Measurements from ENCODE around the gene PKN3. TPM values are rescaled to one million over a fixed set of nuclear protein-coding genes. Genes with fewer than 3 reads are reported as not detected.
"Not testable (repeated sequence)": the region's sequence is repeated elsewhere in the genome, so short reads cannot be mapped to it uniquely, and the experiment has no call there.

The PKN3 gene
- total RNA-seq, 1 donor from 2014 or later, result 12.1 TPM

GRCh38 chr9:128693738-128694137 lies 8.6 kb upstream of the PKN3 start:
- not testable (repeated sequence) for DNase-seq (ENCODE audit: low read depth in 2 of 2)

GRCh38 chr9:128694344-128694743 lies 8.0 kb upstream of the PKN3 start:
- DNase-seq (ENCODE audit: low read depth in 2 of 2), result no peak

DNA sequence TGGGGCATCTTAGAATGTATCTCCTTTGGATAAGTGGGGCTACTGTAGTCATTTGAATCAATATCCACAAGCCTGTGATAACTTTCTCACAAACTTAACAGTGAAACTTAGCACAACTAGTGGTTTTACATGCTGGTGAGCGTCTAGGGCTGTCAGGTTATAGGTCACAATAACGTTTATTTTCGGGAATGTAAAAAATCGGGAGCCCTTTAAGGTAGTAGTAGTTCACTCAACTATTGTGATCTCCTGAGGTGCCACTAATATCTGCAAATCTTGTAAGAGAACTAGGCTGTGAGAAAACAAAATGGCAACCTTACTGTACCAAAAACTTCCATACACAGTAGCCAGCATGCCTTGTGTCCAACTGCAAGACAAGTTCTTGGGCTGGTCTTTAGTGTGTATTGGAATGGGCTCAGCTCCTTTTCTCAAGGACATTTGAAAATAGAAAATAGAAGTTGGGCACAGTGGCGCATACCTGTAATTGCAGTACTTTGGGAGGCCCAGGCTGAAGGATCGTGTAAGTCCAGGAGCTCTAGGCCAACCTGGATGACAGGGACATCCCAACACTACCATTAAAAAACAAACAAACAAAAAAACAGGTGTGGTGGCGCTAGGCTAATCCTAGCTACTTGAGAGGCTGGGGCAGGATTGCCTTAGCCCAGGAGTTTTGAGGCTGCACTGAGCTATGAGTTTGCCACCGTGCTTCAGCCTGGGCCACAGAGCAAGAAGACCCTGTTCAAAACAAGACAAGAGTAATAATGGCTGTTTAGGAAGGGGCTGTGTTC lies 5.2 kb upstream of the PKN3 start:
- no peak for DNase-seq (ENCODE audit: low read depth in 2 of 2)

DNA sequence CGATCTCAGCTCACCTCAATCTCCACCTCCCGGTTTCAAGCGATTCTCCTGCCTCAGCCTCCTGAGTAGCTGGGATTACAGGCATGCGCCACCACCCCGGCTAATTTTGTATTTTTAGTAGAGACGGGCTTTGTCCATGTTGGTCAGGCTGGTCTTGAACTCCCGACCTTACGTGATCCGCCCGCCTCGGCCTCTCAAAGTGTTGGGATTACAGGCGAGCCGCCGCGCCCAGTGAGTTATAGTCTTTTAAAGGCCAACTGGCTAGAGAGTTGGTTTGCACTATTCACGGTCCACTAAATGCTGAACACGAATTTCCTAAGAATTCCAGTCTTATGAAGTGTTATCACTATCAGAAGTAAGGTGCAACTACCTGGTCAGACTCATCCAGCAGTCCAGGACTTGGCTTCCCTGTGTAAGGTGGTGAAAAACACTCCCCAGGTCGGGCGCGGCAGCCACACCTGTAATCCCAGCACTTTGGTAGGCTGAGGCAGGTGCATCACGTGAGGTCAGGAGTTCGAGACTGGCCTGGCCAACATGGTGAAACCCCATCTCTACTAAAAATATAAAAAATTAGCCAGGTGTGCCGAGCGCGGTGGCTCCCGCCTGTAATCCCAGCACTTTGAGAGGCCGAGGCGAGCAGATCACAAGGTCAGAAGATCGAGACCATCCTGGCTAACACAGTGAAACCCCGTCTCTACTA lies 3.1 kb upstream of the PKN3 start:
- not testable (repeated sequence) for DNase-seq (ENCODE audit: low read depth in 2 of 2)

- DNase-seq (ENCODE audit: low read depth in 2 of 2), result peak in 1 of 2 donors; percentile 44
These were observed 962 bp upstream of the PKN3 start for GRCh38 chr9:128701227-128701854.

GRCh38 chr9:128702949-128703615 lies 779 bp downstream of the PKN3 start:
- peak in 1 of 2 donors; percentile 37 for DNase-seq (ENCODE audit: low read depth in 2 of 2)

DNA sequence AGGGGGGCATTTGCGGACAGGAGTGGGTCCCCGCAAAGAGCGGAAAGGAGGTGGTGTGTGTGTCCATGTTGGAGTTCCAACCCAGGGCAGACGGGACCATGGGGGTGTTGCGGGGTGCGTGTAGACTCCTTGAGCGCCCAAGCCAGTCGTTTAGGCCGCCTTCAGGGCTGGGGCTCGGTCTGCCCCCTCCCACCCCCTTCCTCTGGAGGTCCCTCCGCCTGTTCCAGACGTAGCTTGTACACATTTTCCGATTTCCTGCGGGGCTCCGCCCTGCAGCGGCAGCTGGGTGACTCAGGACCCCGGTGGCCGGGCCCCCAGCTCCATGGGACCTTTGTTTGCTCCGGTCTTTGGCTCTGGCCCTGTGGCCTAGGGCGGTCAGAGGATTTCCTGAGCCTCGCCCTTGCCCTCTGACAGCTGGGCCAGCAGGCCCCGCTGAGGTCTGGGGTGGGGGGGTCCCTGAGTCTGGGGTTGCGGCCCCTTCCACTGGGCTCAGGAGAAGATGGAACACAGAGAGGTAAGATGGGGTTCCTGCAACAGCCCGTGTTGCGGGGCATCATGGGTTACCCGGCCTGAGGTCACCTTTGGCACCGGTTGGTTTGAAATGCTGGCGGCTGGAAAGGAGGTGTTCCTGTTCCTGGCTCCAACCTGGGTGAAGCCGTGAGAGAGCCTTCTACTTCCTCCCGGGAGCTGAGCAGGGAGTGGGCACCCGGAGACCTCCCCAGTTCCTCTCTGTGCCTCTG lies 1.5 kb downstream of the PKN3 start:
- peak in 1 of 2 donors; percentile 55 for DNase-seq (ENCODE audit: low read depth in 2 of 2)

DNA sequence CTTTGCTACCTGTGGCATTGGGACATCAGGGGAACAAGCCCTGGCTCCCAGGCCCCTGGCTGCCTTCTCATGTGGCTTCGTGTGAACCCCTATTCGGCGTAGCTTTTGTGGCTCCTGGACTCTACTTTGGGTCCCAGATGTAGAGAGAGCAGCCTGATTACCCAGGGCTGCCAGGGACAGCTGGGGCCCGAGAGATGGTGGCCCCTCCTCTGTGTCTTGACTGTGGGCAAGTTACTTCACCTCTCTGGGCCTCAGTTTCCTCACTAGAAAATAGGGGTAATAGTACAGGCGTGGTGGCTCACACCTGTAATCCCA lies 2.0 kb downstream of the PKN3 start:
- DNase-seq (ENCODE audit: low read depth in 2 of 2), result no peak

DNA sequence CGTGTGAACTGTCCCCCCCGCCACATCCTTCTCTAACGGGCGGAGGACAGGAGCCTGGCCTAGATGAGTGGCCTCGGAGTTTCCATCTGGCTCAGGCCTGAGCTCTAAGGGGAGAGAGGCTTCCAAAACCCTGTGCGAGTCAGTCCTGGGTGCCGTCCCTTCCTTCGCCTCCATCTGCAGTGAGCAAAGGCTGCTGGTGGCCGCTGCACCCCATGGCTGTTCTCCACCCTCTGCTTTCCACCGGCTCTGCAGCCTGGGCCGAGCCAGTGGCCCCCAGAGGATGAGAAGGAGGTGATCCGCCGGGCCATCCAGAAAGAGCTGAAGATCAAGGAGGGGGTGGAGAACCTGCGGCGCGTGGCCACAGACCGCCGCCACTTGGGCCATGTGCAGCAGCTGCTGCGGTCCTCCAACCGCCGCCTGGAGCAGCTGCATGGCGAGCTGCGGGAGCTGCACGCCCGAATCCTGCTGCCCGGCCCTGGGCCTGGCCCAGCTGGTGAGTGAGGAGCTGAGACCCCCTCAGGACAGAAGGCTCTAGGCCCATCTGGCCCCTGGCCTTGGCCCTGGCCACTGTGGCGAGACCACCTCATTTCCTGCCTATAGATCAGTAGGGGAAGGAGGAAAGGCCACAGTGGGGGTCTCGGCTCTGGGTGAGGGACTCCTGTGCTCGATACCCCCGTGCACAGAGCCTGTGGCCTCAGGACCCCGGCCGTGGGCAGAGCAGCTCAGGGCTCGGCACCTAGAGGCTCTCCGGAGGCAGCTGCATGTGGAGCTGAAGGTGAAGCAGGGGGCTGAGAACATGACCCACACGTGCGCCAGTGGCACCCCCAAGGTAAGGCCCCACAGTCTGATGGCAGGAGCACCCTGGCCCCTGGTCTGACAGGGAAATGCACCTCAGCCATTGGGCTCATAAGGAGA lies 3.0 kb downstream of the PKN3 start:
- no peak for DNase-seq (ENCODE audit: low read depth in 2 of 2)

DNA sequence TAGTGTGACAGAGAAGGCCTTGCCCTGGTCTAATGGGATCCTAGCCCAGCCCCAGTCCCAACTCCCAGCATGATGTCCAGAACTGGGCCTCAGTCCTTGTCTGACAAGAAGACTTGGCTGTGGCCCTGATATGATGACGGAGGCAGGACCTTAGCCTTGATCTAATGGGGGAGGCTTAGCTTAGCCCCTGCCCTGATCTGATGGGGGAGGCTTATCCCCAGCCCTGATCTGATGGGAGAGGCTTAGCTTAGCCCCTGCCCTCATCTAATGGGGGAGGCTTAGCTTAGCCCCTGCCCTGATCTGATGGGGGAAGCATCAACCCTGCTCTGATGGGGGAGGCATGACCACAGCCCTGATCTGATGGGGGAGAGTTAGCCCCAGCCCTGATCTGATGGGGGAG lies 3.7 kb downstream of the PKN3 start:
- DNase-seq (ENCODE audit: low read depth in 2 of 2), result no peak

GRCh38 chr9:128706671-128707381 lies 4.5 kb downstream of the PKN3 start:
- DNase-seq (ENCODE audit: low read depth in 2 of 2), result no peak

DNA sequence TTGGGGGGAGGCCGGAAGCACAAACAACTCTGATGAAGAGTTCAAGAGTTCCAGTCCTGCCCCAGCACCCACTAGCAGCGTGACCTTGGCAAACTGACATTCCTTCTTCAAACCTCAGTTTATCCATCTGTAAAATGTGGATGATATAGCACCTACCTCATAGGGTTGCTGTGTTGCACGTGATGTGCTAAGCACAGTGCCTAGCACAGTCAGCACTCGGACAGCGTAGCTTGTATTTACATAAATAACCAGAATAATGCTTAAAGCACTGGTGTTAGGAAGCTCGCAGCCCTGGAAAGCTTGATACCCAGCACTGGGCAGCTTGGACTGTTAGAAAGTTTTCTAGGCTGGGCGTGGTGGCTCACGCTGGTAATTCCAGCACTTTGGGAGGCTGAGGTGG lies 5.1 kb downstream of the PKN3 start:
- no peak for DNase-seq (ENCODE audit: low read depth in 2 of 2)

DNA sequence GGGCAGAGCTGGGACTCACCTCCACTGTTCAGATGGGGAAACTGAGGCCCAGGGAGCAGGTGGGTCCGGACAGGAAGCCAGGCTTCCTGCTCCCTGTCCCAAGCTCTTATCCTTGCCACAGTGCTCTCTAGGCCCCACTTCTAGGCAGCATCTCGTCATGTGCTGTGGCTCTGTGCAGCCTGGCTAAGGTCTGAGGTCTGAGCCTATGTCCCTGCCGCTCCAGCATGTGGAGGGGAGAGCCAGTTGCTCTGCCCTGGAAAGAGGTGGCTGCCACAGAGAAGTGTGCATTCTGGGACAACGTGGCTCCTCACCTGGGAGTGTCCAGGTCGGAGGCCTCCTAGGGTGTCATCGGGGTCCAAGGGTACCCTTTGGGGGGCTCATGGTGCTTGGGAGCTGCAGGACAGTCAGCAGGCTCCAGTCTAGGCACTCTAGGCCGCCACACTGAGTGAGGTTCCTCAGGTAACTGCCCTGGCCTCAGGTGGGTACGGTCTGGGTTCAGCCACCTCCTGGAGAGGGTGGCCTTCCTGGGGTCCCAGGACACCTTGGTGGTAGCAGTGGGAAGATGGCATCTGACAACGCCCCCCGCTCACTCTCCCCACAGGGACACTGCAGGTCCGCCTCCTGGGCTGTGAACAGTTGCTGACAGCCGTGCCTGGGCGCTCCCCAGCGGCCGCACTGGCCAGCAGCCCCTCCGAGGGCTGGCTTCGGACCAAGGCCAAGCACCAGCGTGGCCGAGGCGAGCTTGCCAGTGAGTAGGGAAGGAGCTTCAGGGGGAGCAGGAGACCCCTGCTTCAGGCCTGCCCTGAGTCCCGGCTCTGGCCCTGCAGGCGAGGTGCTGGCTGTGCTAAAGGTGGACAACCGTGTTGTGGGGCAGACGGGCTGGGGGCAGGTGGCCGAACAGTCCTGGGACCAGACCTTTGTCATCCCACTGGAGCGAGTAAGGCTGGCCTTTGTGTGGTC lies 10.4 kb downstream of the PKN3 start:
- DNase-seq (ENCODE audit: low read depth in 2 of 2), result no peak

DNA sequence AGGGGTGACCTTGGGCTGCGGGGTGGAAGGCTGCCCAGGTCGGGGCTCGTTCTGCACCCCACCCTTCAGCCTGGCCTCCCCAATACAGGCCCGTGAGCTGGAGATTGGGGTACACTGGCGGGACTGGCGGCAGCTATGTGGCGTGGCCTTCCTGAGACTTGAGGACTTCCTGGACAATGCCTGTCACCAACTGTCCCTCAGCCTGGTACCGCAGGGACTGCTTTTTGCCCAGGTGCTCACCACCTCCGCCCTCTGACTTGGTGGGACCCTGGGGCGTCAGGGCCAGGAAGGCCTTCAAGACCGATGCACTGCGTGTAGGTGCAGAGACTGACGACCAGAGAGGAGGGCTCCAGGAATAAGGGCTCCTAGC lies 11.1 kb downstream of the PKN3 start:
- no peak for DNase-seq (ENCODE audit: low read depth in 2 of 2)

- DNase-seq (ENCODE audit: low read depth in 2 of 2), result no peak
These were observed 11.8 kb downstream of the PKN3 start for GRCh38 chr9:128713941-128714573.

GRCh38 chr9:128714586-128715435 lies 12.5 kb downstream of the PKN3 start:
- no peak for DNase-seq (ENCODE audit: low read depth in 2 of 2)

GRCh38 chr9:128715436-128715750 lies 13.1 kb downstream of the PKN3 start:
- DNase-seq (ENCODE audit: low read depth in 2 of 2), result no peak
